Measurements from ENCODE around the gene DBN1. TPM values are rescaled to one million over a fixed set of nuclear protein-coding genes. Genes with fewer than 3 reads are reported as not detected.

Gene DBN1
- total RNA-seq, 1 experiment from 2014 or later: 127 TPM

GRCh38 chr5:177467436-177467835, 6.0 kb downstream of the DBN1 start:
- no peak for TF ChIP-seq EZH2 (IDR thresholded peaks at IDR 0.05; ENCODE audit: low read length, unreplicated experiment)
- no peak for TF ChIP-seq CTCF (conservative IDR thresholded peaks at IDR 0.05; ENCODE audit: low read depth, low read length)
- no peak for TF ChIP-seq EZH2phosphoT487 (IDR thresholded peaks at IDR 0.05; ENCODE audit: borderline replicate concordance, low read length)
- Histone ChIP-seq H3F3A (ENCODE audit: low read length, unreplicated experiment) (no peaks in the 10 kb centered on the region), H3K9me2 (replicated peaks; ENCODE audit: low read length) (no peaks in the 10 kb centered on the region), H3K4me1 (ENCODE audit: insufficient read depth, low read length) (peaks cover 20% of the 10 kb centered on the region), H3K4me2 (ENCODE audit: low read length) (no peak overlapping the region), H2AFZ (ENCODE audit: low read length) (no peak overlapping the region), H3K79me2 (ENCODE audit: low read length) (peaks cover 31% of the 10 kb centered on the region), H3K36me3 (ENCODE audit: low read depth, low read length) (peaks cover 21% of the 10 kb centered on the region), H3K27me3 (ENCODE audit: low read length) (no peaks in the 10 kb centered on the region), H4K20me1 (ENCODE audit: low read length) (peaks cover 36% of the 10 kb centered on the region; the same call in 1 of the 2 replicates), H3K4me3 (ENCODE audit: low read length) (no peak overlapping the region), H3K9me3 (ENCODE audit: low read length) (no peaks in the 10 kb centered on the region), H3K27ac (ENCODE audit: low read length) (no peak overlapping the region), H3K9ac (ENCODE audit: low read length) (no peak overlapping the region)
- CTCF ChIA-PET: no interaction called here
- no TSS peak for BruUV-seq (replicated peaks)
- POLR2A ChIA-PET (ENCODE audit: unreplicated experiment): no interaction called here
- intact Hi-C loops (cut with micrococcal nuclease): no loop called here
- ATAC-seq: no peak
- DNase-seq: no peak

GRCh38 chr5:177466861-177467260, 6.6 kb downstream of the DBN1 start:
- TF ChIP-seq CTCF (conservative IDR thresholded peaks at IDR 0.05; ENCODE audit: low read depth, low read length) (no peak), EZH2phosphoT487 (IDR thresholded peaks at IDR 0.05; ENCODE audit: borderline replicate concordance, low read length) (no peak)

GRCh38 chr5:177465044-177465443, 8.4 kb downstream of the DBN1 start:
- peaks cover 21% of the 10 kb centered on the region for H3K36me3 ChIP-seq (ENCODE audit: low read depth, low read length)
- no peak overlapping the region for H3K27ac ChIP-seq (ENCODE audit: low read length)
- H4K20me1 ChIP-seq (ENCODE audit: low read length): peaks cover 15% of the 10 kb centered on the region; the same call in 1 of the 2 replicates
- BruUV-seq (replicated peaks): no TSS peak
- H3K9me3 ChIP-seq (ENCODE audit: low read length): no peaks in the 10 kb centered on the region
- peaks cover 7% of the 10 kb centered on the region for H3K79me2 ChIP-seq (ENCODE audit: low read length)
- H3K9me2 ChIP-seq (replicated peaks; ENCODE audit: low read length): no peaks in the 10 kb centered on the region
- ATAC-seq: no peak
- no peaks in the 10 kb centered on the region for H3F3A ChIP-seq (ENCODE audit: low read length, unreplicated experiment)
- H3K4me3 ChIP-seq (ENCODE audit: low read length): no peak overlapping the region
- TF ChIP-seq EZH2 (IDR thresholded peaks at IDR 0.05; ENCODE audit: low read length, unreplicated experiment) (no peak), CTCF (conservative IDR thresholded peaks at IDR 0.05; ENCODE audit: low read depth, low read length) (no peak)
- H3K4me2 ChIP-seq (ENCODE audit: low read length): no peak overlapping the region
- no peak overlapping the region for H3K9ac ChIP-seq (ENCODE audit: low read length)
- no peaks in the 10 kb centered on the region for H3K27me3 ChIP-seq (ENCODE audit: low read length)
- H2AFZ ChIP-seq (ENCODE audit: low read length): no peak overlapping the region
- CTCF ChIA-PET: no interaction called here
- no peak for DNase-seq
- intact Hi-C loops (cut with micrococcal nuclease): no loop called here
- POLR2A ChIA-PET (ENCODE audit: unreplicated experiment): no interaction called here
- H3K4me1 ChIP-seq (ENCODE audit: insufficient read depth, low read length): no peaks in the 10 kb centered on the region

More at GRCh38 chr5:177466861-177467260, 6.6 kb downstream of the DBN1 start:
- Histone ChIP-seq H3K4me3 (ENCODE audit: low read length) (no peak overlapping the region), H3F3A (ENCODE audit: low read length, unreplicated experiment) (no peaks in the 10 kb centered on the region), H3K9ac (ENCODE audit: low read length) (no peak overlapping the region), H4K20me1 (ENCODE audit: low read length) (peaks cover 31% of the 10 kb centered on the region; the same call in 1 of the 2 replicates), H3K9me2 (replicated peaks; ENCODE audit: low read length) (no peaks in the 10 kb centered on the region), H2AFZ (ENCODE audit: low read length) (no peak overlapping the region), H3K9me3 (ENCODE audit: low read length) (no peaks in the 10 kb centered on the region), H3K36me3 (ENCODE audit: low read depth, low read length) (peaks cover 21% of the 10 kb centered on the region), H3K27ac (ENCODE audit: low read length) (no peak overlapping the region), H3K79me2 (ENCODE audit: low read length) (peaks cover 25% of the 10 kb centered on the region), H3K4me1 (ENCODE audit: insufficient read depth, low read length) (peaks cover 14% of the 10 kb centered on the region), H3K27me3 (ENCODE audit: low read length) (no peaks in the 10 kb centered on the region), H3K4me2 (ENCODE audit: low read length) (no peak overlapping the region)
- POLR2A ChIA-PET (ENCODE audit: unreplicated experiment): no interaction called here
- BruUV-seq (replicated peaks): no TSS peak
- intact Hi-C loops (cut with micrococcal nuclease): no loop called here
- DNase-seq (no peak), ATAC-seq (no peak)
- CTCF ChIA-PET: no interaction called here

All from PC-3 (cell line).